Glutamatergic neuron (in vitro differentiated cells): ENCODE results near the gene RPL10A. TPM values are rescaled to one million over a fixed set of nuclear protein-coding genes. Genes with fewer than 3 reads are reported as not detected.

Experiments used
- DNase-seq: peaks from one replicate; pipeline ENCODE4 v3.0.0; 2022
- H3K27ac Mint-ChIP-seq: one replicate; pipeline ENCODE4 v1.8.0; 2020; ENCODE audit warnings: mild to moderate bottlenecking, mixed read lengths, inconsistent platforms; ENCODE audit not compliant: unreplicated experiment
- H3K27me3 Mint-ChIP-seq: one replicate; pipeline ENCODE4 v1.8.0; 2020; ENCODE audit warnings: mild to moderate bottlenecking, moderate library complexity, mixed read lengths, inconsistent platforms; ENCODE audit not compliant: unreplicated experiment
- H3K36me3 Mint-ChIP-seq: one replicate; pipeline ENCODE4 v1.8.0; 2020; ENCODE audit warnings: mild to moderate bottlenecking, mixed read lengths, inconsistent platforms; ENCODE audit not compliant: unreplicated experiment
- H3K4me1 Mint-ChIP-seq: one replicate; pipeline ENCODE4 v1.8.0; 2020; ENCODE audit warnings: mild to moderate bottlenecking, low read depth, mixed read lengths, inconsistent platforms; ENCODE audit not compliant: unreplicated experiment
- H3K4me3 Mint-ChIP-seq: one replicate; pipeline ENCODE4 v1.8.0; 2020; ENCODE audit warnings: mild to moderate bottlenecking, mixed read lengths, inconsistent platforms; ENCODE audit not compliant: unreplicated experiment
- H3K9me3 Mint-ChIP-seq: one replicate; pipeline ENCODE4 v1.8.0; 2020; ENCODE audit warnings: mild to moderate bottlenecking, moderate library complexity, mixed read lengths, inconsistent platforms; ENCODE audit not compliant: unreplicated experiment
- CTCF ChIP-seq: fragments of 200-600 bp; sonication (generic); IDR thresholded peaks from one replicate; pipeline ENCODE4 v1.5.0; 2021; ENCODE audit not compliant: partially characterized antibody, unreplicated experiment
- total RNA-seq: library from RNA; stranded (reverse); fragmentation: NEBNext Ultra II Directional; extraction: Animal tissue kit (Norgen Biotek cat#: 25700); gene quantifications from one replicate; pipeline ENCODE4 v1.2.1, GENCODE V29; 2021; ENCODE audit not compliant: unreplicated experiment

RPL10A gene
- total RNA-seq, 1 donor from 2014 or later, result 690 TPM

- Mint-ChIP-seq H3K4me3 (no peak overlapping the region), H3K27me3 (peaks cover 8% of the 10 kb centered on the region), H3K4me1 (peaks cover 28% of the 10 kb centered on the region), H3K9me3 (peaks cover 6% of the 10 kb centered on the region), H3K36me3 (no peaks in the 10 kb centered on the region), H3K27ac (no peak overlapping the region)
- DNase-seq, result no peak
- TF ChIP-seq CTCF, result no peak
Observed at GRCh38 chr6:35499372-35499771, 31.2 kb downstream of the RPL10A start.

GRCh38 chr6:35500782-35501181 lies 32.6 kb downstream of the RPL10A start:
- DNase-seq, result no peak
- Mint-ChIP-seq H3K27me3 (peaks cover 6% of the 10 kb centered on the region), H3K36me3 (no peaks in the 10 kb centered on the region), H3K4me3 (peak overlapping the region; percentile 54), H3K27ac (peak overlapping the region; percentile 71), H3K9me3 (peaks cover 6% of the 10 kb centered on the region), H3K4me1 (peaks cover 19% of the 10 kb centered on the region)
- no peak for TF ChIP-seq CTCF

GRCh38 chr6:35501784-35502183 lies 33.6 kb downstream of the RPL10A start:
- Mint-ChIP-seq H3K36me3 (no peaks in the 10 kb centered on the region), H3K27ac (no peak overlapping the region), H3K4me3 (no peak overlapping the region), H3K27me3 (peaks cover 6% of the 10 kb centered on the region), H3K4me1 (peaks cover 19% of the 10 kb centered on the region), H3K9me3 (peaks cover 6% of the 10 kb centered on the region)
- no peak for DNase-seq
- no peak for TF ChIP-seq CTCF

- DNase-seq, result no peak
- Mint-ChIP-seq H3K9me3 (peaks cover 5% of the 10 kb centered on the region), H3K4me1 (peaks cover 18% of the 10 kb centered on the region), H3K27ac (no peak overlapping the region), H3K4me3 (no peak overlapping the region), H3K27me3 (peaks cover 7% of the 10 kb centered on the region), H3K36me3 (no peaks in the 10 kb centered on the region)
- TF ChIP-seq CTCF, result no peak
Observed at GRCh38 chr6:35503534-35503933, 35.3 kb downstream of the RPL10A start.

GRCh38 chr6:35505999-35506412 lies 37.8 kb downstream of the RPL10A start:
- no peak for DNase-seq
- Mint-ChIP-seq H3K4me1 (peaks cover 8% of the 10 kb centered on the region), H3K27me3 (peaks cover 8% of the 10 kb centered on the region), H3K9me3 (peaks cover 6% of the 10 kb centered on the region), H3K36me3 (no peaks in the 10 kb centered on the region), H3K27ac (no peak overlapping the region), H3K4me3 (no peak overlapping the region)
- no peak for TF ChIP-seq CTCF
